Measurements from ENCODE around the gene MEGF8.

Gene MEGF8

GRCh38 chr19:42422092-42422900 is 96.9 kb downstream of the MEGF8 start:
- DNase-seq, result no peak

- DNase-seq, result peak; percentile 8
Measured at GRCh38 chr19:42422901-42423461, 97.5 kb downstream of the MEGF8 start.

- DNase-seq, result peak; percentile 85
Measured at GRCh38 chr19:42423462-42424344, 98.3 kb downstream of the MEGF8 start.

- DNase-seq, result no peak
Measured at GRCh38 chr19:42424345-42424707, 98.9 kb downstream of the MEGF8 start.

- no peak for DNase-seq
Measured at GRCh38 chr19:42424712-42425131, 99.3 kb downstream of the MEGF8 start.

GRCh38 chr19:42426643-42427042 is 101.2 kb downstream of the MEGF8 start:
- no peak for DNase-seq

- no peak for DNase-seq
Measured at GRCh38 chr19:42427313-42427712, 101.9 kb downstream of the MEGF8 start, which contains the start of gene LIPE. Gene LIPE (minus strand): TSS chr19:42427388. CDS start chr19:42427149, 239 bp downstream.
